ENCODE data around the gene CRHR1.
"Not testable (repeated sequence)": the region's sequence is repeated elsewhere in the genome, so short reads cannot be mapped to it uniquely, and the experiment has no call there.

Gene CRHR1

DNA sequence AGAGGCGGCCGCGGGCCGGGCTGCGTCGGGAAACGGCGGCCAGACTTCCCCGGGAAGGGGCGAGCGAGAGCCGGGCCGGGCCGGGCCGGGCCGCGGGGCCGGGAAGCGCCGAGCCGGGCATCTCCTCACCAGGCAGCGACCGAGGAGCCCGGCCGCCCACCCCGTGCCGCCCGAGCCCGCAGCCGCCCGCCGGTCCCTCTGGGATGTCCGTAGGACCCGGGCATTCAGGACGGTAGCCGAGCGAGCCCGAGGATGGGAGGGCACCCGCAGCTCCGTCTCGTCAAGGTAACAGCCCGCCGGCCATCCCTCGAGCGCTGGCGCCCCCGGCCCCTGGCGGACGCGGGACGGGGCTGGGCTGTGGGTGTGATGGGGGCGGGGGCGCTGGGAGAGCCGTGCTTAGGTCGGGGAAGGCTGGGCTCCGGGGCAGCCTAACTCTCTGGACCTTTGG lies at the start of gene CRHR1:
Gene CRHR1, plus strand, starts transcription at position 28 of the 448 bp plus-strand sequence. Its CDS starts 225 bp downstream, at position 253.
- in situ Hi-C loops (cut with HindIII; ENCODE audit: low pct_ligation_motif_present, low pct_unique_long_range_greater_than_20kb, low sequenced_read_pairs), result no loop called here
- no peak for DNase-seq

GRCh38 chr17:45734598-45734997 lies 49.5 kb upstream of the CRHR1 start:
- in situ Hi-C loops (cut with HindIII; ENCODE audit: low pct_ligation_motif_present, low pct_unique_long_range_greater_than_20kb, low sequenced_read_pairs), result no loop called here

GRCh38 chr17:45735488-45735887 lies 48.6 kb upstream of the CRHR1 start:
- DNase-seq, result no peak
- in situ Hi-C loops (cut with HindIII; ENCODE audit: low pct_ligation_motif_present, low pct_unique_long_range_greater_than_20kb, low sequenced_read_pairs), result no loop called here

More at GRCh38 chr17:45734598-45734997, 49.5 kb upstream of the CRHR1 start:
- DNase-seq, result no peak

DNA sequence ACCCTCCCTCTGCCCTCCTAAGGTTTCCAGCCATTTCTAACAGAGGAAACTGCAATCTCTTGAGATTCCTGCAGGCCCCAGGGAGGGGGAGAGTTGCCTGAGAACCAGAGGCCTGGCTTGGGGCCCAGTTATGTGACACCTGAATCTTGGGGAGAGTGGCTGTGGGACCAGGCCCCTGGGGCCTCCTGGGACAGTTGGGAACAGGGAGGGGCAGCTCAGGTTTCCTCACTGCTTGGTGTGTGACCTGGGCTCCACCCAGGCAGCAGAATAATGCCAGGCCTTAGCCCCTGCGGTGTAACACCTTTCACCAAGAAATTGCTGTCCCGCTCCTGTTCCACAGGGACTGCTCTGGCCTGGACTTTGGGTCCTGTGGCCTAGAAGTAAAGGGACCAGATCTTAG lies 44.3 kb upstream of the CRHR1 start:
- in situ Hi-C loops (cut with HindIII; ENCODE audit: low pct_ligation_motif_present, low pct_unique_long_range_greater_than_20kb, low sequenced_read_pairs), result no loop called here
- DNase-seq, result no peak

GRCh38 chr17:45740553-45741330 lies 43.4 kb upstream of the CRHR1 start:
- peak; percentile 35 for DNase-seq
- in situ Hi-C loops (cut with HindIII; ENCODE audit: low pct_ligation_motif_present, low pct_unique_long_range_greater_than_20kb, low sequenced_read_pairs), result no loop called here

DNA sequence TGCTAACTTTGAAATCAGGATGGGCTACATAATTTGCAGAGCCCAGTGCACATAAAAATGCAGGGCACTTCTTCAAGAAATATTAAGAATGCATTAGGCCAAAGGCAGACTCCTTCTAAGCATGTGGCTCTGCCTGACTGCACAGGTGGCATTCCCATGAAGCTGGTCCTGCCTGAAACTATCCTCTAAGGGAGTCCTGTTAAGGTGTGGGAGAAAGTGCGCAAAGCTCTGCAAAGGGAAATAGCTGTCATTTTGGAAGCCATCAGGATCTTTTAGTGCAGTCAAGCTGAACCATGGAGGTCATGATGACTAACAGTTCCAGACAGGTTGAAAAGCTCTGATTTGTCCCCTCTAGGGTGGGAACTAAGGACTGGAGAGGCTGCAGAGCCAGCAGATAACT lies 41.9 kb upstream of the CRHR1 start:
- no peak for DNase-seq
- in situ Hi-C loops (cut with HindIII; ENCODE audit: low pct_ligation_motif_present, low pct_unique_long_range_greater_than_20kb, low sequenced_read_pairs), result no loop called here

- no peak for DNase-seq
- in situ Hi-C loops (cut with HindIII; ENCODE audit: low pct_ligation_motif_present, low pct_unique_long_range_greater_than_20kb, low sequenced_read_pairs), result no loop called here
These were observed 40.3 kb upstream of the CRHR1 start for GRCh38 chr17:45743626-45744326.

DNA sequence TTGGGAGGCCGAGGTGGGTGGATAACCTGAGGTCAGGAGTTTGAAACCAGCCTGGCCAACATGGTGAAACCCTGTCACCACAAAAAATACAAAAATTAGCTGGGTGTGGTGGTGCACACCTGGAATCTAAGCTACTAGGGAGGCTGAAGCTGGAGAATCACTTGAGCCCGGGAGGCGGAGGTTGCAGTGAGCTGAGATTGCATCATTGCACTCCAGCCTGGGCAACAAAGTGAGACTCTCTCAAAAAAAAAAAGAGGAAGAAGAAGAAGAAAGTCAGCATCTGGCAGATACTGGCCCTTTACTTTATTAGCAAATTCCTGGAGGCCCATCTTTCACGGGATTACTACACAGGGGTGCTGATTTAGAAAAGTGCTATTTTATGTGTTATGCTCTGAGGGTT lies 39.3 kb upstream of the CRHR1 start:
- in situ Hi-C loops (cut with HindIII; ENCODE audit: low pct_ligation_motif_present, low pct_unique_long_range_greater_than_20kb, low sequenced_read_pairs); DNase-seq: not testable (repeated sequence)

DNA sequence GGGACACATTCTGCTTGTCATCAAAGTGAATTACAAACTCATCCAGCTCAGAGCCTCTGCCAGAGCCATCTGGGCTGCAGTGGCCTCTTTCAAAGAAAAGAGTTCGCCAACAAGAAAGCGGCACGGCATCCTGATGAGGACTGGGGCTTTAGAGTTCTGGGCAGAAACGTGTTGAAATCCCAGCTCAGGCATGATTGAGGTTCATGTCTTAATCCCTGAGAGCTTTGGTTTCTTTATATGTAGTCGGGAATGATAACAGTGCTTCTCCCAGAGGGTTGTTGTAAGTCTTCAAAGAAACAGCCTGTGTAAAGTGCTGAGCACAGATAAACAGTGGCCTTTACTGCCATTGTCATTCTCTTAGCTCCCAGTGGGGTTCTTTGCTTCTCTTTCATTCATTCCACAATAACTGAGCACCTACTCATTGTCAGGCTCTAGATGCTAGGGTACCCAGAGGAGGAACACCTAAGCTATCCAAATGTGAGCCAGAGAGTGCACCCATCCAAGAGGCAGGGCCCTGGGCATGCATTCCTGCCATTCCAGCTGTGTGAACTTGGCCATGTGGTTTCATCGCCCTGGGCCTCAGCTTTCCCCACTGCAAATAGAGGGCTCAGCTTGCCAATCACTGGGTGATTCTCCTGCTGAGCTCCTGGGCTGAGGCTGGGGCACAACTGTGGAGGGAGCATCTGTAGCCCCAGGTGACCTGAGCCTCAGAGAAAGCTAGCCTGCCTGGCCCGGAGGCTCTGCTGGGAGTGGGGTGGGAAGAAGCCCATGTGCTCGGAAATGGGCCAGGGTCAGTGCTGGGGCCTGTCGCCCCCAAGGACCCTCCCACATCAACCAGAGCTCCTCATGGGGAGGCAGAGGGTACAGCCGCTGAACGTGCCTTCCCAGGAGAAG lies 38.3 kb upstream of the CRHR1 start:
- in situ Hi-C loops (cut with HindIII; ENCODE audit: low pct_ligation_motif_present, low pct_unique_long_range_greater_than_20kb, low sequenced_read_pairs), result no loop called here

GRCh38 chr17:45747911-45748310 lies 36.2 kb upstream of the CRHR1 start:
- no peak for DNase-seq
- in situ Hi-C loops (cut with HindIII; ENCODE audit: low pct_ligation_motif_present, low pct_unique_long_range_greater_than_20kb, low sequenced_read_pairs), result no loop called here

More for the DNA sequence above, 38.3 kb upstream of the CRHR1 start:
- no peak for DNase-seq

- in situ Hi-C loops (cut with HindIII; ENCODE audit: low pct_ligation_motif_present, low pct_unique_long_range_greater_than_20kb, low sequenced_read_pairs), result no loop called here
- no peak for DNase-seq
These were observed 35.3 kb upstream of the CRHR1 start for GRCh38 chr17:45748731-45749310.

GRCh38 chr17:45749831-45750335 lies 34.2 kb upstream of the CRHR1 start:
- in situ Hi-C loops (cut with HindIII; ENCODE audit: low pct_ligation_motif_present, low pct_unique_long_range_greater_than_20kb, low sequenced_read_pairs), result no loop called here
- no peak for DNase-seq

GRCh38 chr17:45750779-45751440 lies 33.2 kb upstream of the CRHR1 start:
- in situ Hi-C loops (cut with HindIII; ENCODE audit: low pct_ligation_motif_present, low pct_unique_long_range_greater_than_20kb, low sequenced_read_pairs), result no loop called here
- no peak for DNase-seq

GRCh38 chr17:45751466-45751865 lies 32.7 kb upstream of the CRHR1 start:
- in situ Hi-C loops (cut with HindIII; ENCODE audit: low pct_ligation_motif_present, low pct_unique_long_range_greater_than_20kb, low sequenced_read_pairs), result no loop called here
- DNase-seq, result no peak

- in situ Hi-C loops (cut with HindIII; ENCODE audit: low pct_ligation_motif_present, low pct_unique_long_range_greater_than_20kb, low sequenced_read_pairs), result no loop called here
- DNase-seq, result no peak
These were observed 31.9 kb upstream of the CRHR1 start for GRCh38 chr17:45752246-45752645.

DNA sequence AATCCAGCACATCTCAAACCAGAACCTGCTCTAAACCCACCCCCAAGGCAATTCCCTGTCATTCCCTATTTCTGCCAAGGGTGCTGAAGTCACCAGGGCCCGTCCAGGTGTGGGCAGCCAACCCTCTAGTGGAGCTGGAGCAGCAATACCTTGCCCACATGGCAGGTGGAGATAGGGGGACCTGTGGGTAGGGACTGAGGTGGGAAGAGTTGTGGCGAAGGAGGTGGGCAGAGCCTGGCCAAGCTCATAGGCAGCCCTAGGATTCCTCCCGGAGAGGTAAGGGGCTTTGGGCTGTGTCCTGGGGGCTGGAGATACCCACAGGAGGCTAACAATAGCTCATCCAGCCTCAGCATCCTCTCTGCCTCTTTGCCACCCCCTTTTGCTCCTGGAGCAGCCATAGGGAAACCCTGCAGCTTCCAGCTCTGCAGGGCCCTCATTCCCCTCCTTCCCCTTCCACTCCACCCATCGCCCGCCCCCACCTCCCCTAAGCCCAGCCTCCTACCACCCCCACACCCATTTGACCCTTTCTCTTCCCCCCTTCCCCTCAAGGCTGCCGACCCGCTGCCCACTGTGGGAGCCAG lies 30.4 kb upstream of the CRHR1 start:
- DNase-seq, result no peak
- in situ Hi-C loops (cut with HindIII; ENCODE audit: low pct_ligation_motif_present, low pct_unique_long_range_greater_than_20kb, low sequenced_read_pairs), result no loop called here

GRCh38 chr17:45755050-45755449 lies 29.1 kb upstream of the CRHR1 start:
- DNase-seq, result no peak
- in situ Hi-C loops (cut with HindIII; ENCODE audit: low pct_ligation_motif_present, low pct_unique_long_range_greater_than_20kb, low sequenced_read_pairs), result no loop called here

Data from ACHN (cell line).